GM21576 (cell line): ENCODE data around the gene WFS1.

ENCODE experiments used
- ATAC-seq: cut with Tn5 transposase; IDR thresholded peaks from one replicate; pipeline ENCODE4 v1.9.1; 2021; ENCODE audit warnings: mild to moderate bottlenecking, moderate library complexity; ENCODE audit not compliant: unreplicated experiment

WFS1 gene

GRCh38 chr4:6235901-6236640, 33.6 kb upstream of the WFS1 start:
- no peak for ATAC-seq

GRCh38 chr4:6236816-6237390, 32.7 kb upstream of the WFS1 start:
- ATAC-seq: no peak

DNA sequence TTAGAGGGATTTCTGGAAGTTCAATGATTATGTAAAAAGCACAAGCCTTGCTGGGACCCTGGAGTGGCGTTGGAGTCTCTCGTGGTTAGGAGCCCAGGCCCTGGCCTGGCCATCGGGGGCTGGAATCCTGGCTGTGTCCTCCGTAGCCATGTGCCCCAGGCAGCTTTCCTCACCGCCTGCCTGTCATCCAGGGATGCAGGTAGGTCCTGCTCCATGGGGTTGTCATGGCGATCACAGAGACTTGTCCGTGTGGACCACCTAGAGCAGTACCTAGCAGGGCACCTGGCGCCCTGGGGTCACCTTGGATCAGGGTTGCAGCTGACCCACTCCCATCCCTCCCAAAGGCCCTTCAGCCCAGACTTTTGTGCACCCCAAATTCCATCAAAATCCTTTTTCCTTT, 30.2 kb upstream of the WFS1 start:
- no peak for ATAC-seq

- ATAC-seq: no peak
Measured at GRCh38 chr4:6239968-6240367, 29.7 kb upstream of the WFS1 start.

DNA sequence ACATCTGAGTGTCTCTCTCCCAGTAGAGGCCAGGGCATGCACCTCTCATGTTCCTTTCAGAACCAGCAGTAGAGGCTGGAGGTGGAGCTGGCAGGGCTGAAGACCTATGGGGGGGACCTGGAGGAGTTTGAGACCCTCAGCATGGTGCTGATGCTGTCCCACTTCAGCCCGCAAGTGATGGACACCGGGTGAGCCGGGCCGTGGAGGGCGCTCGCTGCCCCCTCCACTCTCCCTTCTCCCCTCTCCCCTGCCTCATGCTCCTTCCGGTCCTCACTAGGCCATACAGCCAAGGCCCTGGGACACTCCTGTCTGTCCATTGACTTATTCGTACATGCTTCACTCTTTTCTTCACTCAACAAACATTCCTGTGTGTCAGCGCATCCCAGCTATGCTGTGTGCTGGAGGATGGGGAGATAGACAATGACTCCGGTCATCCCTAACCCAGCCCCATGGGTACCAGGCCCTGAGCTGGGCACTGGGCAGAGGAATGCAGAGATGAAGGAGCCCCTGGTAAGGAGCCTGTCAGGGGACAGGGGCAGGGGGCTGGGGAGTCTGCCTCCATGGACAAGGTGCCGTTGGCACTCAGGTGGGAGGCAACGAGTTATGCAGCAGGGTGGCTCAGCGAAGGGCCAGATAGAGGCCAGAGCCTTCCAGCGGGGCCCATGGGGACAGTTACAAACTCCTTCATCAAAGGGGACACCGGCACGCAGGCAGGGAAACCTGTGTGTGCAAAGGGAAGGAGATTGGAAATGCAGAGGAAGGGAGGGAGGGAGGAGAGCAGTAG, 28.4 kb upstream of the WFS1 start:
- no peak for ATAC-seq

DNA sequence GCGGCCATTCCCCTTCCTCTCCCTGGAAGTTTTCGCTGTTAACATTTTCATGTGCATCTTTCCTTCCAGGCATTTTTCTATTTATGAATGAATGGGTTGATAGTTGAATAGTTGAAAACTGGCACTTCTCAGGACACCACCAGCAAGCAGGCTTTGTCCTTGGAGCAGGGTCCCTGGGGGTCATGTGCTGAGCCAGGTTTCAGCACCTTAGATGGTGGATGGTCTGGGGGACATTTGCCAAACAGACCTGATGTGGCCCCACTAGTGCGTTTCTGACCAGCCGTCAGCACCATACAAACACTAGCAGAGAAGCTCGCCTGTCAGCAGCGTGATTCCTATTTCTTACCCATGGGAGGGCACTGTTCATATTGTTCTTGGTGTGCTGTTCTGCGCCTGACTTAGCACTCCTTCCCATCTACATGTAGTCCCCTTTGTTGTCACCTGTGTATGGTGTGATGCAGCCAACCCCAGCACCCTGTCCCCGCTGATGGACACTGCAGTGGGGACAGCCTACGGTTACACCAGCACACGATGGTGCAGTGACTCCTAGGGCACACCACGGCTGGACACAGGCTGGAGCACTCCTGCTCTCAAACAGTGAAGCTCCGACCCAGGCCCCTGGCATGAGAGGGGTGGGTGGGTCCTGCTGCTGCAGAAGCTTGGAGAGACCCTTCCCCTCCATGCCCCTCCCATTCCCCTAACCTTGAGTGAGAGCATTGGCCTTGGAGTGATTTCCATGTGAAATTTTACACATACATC, 27.2 kb upstream of the WFS1 start:
- no peak for ATAC-seq

DNA sequence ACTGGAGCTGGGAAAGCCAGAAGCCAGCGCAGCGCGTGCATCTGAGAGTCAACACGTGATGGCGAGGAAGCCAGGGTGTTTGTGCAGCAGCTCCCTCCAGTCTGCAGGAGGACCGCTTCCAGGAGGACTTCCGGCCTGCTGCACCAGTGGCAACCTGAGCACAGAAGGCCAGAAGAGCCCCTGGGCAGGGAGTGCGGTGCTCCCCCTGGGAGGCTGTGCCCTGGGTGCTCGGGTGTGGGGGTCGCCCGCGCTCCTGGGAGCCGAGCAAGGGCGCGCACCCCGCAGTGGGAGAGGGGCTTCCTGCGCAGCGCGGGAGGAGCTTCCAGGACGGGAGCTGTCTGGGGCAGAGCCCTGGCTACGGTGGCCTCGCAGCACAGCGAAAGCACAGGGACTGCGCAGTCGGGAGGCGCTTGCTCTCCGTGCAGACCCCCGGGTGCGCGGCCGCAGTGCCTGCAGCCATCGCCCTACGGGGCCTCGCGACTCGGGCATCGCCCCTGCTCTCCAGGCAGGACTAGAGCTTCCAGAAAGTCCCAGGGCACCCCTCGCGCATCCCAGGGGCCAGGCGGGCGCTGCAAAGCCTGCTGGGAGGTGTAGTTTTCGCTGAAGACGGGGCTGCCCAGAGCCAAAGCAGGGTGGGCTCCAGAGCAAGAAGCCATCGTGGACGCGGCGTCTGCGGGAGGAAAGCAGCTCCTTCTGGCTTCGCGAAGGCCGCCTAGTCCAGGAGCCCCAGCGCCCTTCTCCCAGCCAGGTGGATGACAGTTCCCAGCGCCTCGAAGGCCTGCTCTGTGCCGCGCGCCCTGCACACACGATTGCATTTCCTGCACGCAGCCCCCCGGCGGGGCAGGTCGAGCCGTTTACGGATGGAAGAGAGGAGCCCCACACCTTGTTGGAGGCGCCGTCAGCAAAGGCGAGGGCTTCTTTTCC, 24.1 kb upstream of the WFS1 start:
- no peak for ATAC-seq

GRCh38 chr4:6246170-6246634, 23.4 kb upstream of the WFS1 start:
- ATAC-seq: no peak

DNA sequence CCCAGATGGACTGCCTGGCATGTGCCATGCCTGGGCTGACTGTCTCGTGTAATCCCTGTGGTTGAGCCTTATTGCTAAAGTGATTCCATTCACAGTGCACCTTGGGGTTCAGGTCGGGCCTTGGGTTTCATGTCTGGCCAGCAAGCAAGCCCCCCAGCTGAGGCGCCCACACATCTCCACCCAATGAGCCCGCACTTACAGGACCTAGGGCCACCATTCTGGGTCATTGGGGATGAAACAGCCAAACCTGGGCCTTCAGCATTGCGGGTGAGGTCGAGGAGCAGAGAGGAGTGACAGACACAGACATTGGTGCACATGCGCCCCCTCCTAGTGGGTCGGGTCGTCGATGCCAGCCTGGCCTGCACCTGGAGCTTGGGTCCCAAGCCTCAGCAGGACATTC, 21.3 kb upstream of the WFS1 start:
- no peak for ATAC-seq

- no peak for ATAC-seq
Measured at GRCh38 chr4:6250235-6250983, 19.2 kb upstream of the WFS1 start.

GRCh38 chr4:6250984-6251295, 18.7 kb upstream of the WFS1 start:
- no peak for ATAC-seq

- no peak for ATAC-seq
Measured at GRCh38 chr4:6251365-6251764, 18.3 kb upstream of the WFS1 start.

GRCh38 chr4:6252051-6252450, 17.6 kb upstream of the WFS1 start:
- no peak for ATAC-seq

GRCh38 chr4:6253111-6253510, 16.5 kb upstream of the WFS1 start:
- ATAC-seq: no peak

DNA sequence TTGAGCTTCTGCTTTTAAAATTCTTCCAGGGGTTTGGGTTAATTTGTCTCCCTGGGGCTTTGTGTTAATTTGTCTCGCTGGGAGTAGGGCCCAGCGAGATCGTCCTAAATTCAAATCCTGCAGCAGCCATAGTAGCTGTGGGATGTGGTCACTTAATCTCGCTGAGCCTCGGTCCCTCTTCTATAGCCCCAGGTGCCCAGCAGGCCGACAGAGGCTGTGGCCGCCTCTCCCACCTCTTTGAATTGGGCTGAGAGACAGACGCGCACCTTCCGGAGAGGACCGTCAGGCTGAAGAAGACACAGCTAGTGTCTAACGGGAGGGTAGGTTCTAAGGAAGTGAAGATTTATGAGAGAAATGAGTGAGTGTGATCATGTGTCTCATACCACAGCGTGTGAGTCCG, 15.7 kb upstream of the WFS1 start:
- ATAC-seq: no peak

DNA sequence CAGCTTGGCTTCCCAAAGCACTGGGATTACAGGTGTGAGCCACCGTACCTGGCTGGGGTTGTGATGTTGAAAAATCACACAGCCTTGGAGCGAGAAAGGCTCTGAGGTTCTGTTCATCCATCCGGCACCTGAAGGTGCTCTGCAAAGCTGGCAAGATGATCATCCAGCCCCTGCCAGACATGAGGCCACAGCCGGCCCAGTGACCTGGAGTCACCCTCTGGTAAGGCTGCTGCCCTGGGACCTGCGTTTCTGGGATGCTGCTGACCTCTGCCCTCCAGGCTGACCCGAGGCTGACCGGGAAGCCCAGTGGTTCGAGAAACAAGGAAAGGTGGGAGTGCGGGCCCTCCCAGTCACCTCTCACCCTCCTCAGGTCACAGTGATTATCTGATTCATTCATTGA, 13.5 kb upstream of the WFS1 start:
- ATAC-seq: no peak

DNA sequence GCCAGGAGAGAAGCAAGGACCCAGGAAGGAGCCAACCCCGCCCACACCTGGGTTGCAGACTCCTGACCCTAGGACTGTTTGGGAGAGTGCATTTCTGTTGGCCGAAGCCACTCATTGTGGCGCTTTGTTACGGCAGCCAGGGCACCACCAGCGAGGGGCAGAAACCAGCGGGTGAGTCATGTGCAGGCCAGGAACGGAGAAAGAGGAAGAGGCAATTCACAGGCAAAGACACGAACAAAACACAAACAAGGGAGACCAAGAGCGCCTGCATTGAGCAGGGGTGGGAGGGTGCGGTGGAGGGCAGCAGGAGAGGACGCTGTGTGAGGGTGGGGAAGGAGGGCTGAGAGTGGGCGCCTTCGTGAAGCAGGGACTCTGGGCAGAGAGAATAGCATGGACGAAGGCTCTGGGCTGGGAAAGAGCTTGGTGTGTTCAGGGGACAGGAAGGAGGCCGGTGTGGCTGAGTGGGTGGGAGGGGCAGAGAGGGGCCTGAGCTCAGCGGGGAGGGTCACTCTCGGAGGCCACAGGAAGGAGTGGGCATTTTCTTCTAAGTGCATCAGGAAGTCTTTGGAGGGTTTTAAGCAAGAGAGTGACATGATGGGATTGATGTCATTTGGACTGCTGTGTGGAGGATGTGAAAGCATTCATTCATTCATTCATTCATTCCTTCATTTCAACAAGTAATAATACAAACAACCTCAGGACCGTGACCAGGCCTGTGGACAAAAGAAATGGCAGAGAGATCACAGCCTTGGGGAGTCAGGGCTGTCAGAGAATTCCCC, 12.2 kb upstream of the WFS1 start:
- ATAC-seq: no peak

GRCh38 chr4:6258026-6258360, 11.7 kb upstream of the WFS1 start:
- no peak for ATAC-seq

GRCh38 chr4:6258741-6259140, 10.9 kb upstream of the WFS1 start:
- ATAC-seq: no peak
